DOHH2 (cell line): ENCODE results near the gene DOP1A.
"Not testable (repeated sequence)": the region's sequence is repeated elsewhere in the genome, so short reads cannot be mapped to it uniquely, and the experiment has no call there.

Experiments
- EZH2phosphoT487 ChIP-seq: fragments of 200-600 bp; sonication (generic); IDR thresholded peaks from 2 replicates; pipeline ENCODE4 v1.6.1; 2017; ENCODE audit warnings: borderline replicate concordance, mild to moderate bottlenecking, antibody characterized with exemption, low read length, moderate library complexity, mixed read lengths
- TF ChIP-seq, protein P1 (sequence below): fragments of 200-600 bp; sonication (generic); IDR thresholded peaks from one replicate; pipeline ENCODE4 v1.5.1; 2014; ENCODE audit warnings: antibody characterized with exemption, mild to moderate bottlenecking, low read depth, low read length; ENCODE audit not compliant: poor library complexity, severe bottlenecking

GRCh38 chr6:83191974-83192373 is 124.5 kb downstream of the DOP1A start:
- TF ChIP-seq, protein P1, sequence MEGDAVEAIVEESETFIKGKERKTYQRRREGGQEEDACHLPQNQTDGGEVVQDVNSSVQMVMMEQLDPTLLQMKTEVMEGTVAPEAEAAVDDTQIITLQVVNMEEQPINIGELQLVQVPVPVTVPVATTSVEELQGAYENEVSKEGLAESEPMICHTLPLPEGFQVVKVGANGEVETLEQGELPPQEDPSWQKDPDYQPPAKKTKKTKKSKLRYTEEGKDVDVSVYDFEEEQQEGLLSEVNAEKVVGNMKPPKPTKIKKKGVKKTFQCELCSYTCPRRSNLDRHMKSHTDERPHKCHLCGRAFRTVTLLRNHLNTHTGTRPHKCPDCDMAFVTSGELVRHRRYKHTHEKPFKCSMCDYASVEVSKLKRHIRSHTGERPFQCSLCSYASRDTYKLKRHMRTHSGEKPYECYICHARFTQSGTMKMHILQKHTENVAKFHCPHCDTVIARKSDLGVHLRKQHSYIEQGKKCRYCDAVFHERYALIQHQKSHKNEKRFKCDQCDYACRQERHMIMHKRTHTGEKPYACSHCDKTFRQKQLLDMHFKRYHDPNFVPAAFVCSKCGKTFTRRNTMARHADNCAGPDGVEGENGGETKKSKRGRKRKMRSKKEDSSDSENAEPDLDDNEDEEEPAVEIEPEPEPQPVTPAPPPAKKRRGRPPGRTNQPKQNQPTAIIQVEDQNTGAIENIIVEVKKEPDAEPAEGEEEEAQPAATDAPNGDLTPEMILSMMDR: not testable (repeated sequence)
- not testable (repeated sequence) for TF ChIP-seq EZH2phosphoT487
